Endothelial cell of umbilical vein (primary cell): ENCODE measurements around the gene AQP7. TPM values are rescaled to one million over a fixed set of nuclear protein-coding genes. Genes with fewer than 3 reads are reported as not detected.

Source experiments
- BruUV-seq: library from RNA; stranded (reverse); fragments of 400-500 nt; replicated peaks from 2 replicates; lab custom pipeline; 2021; lab: Mats Ljungman, UMichigan
- CTCF ChIA-PET: fragments of 300-600, 350-600 bp; sonication (Branson Sonifier 250); formaldehyde crosslinking; loops from one replicate; lab custom pipeline; 2021; ENCODE audit warnings: antibody characterized with exemption, inconsistent platforms; lab: Charles Lee
- POLR2A ChIA-PET: fragments of 300-600, 350-600 bp; sonication (Branson Sonifier 250); formaldehyde crosslinking; loops from one replicate; lab custom pipeline; 2021; ENCODE audit warnings: antibody characterized with exemption, inconsistent platforms; lab: Charles Lee
- DNase-seq: peaks from one replicate; pipeline ENCODE4 v3.0.0-alpha.2; 2011; ENCODE audit warnings: low read depth, low spot score
- FAIRE-seq: peaks from 2 replicates; lab custom pipeline; 2011; peaks lifted over from hg19 to GRCh38; lab: Jason Lieb, UNC
- H2AFZ ChIP-seq: 2 replicates; pipeline ENCODE4 v1.6.0; 2012; ENCODE audit warnings: low read depth, low read length, control low read depth, inconsistent platforms
- H3K27ac ChIP-seq: 2 replicates; pipeline ENCODE4 v1.5.1; 2011; ENCODE audit warnings: low read depth, mild to moderate bottlenecking, control low read depth, low read length, moderate library complexity; ENCODE audit not compliant: insufficient read depth
- H3K27me3 ChIP-seq, 2 experiments: 2 replicates each; pipeline versions ENCODE4 v1.6.0 to v1.6.1; 2011; ENCODE audit warnings: low read length in 2 of 2, mixed read lengths in 1 of 2; ENCODE audit not compliant: control insufficient read depth in 2 of 2, insufficient read depth in 2 of 2
- H3K36me3 ChIP-seq, 2 experiments: 2 replicates in 1 of 2; 3 replicates in 1 of 2; pipeline ENCODE4 v1.5.1; 2011; ENCODE audit warnings: low read length in 2 of 2, mild to moderate bottlenecking in 1 of 2, moderate library complexity in 1 of 2; ENCODE audit not compliant: control insufficient read depth in 2 of 2, insufficient read depth in 2 of 2; ENCODE audit errors: extremely low read depth in 1 of 2
- H3K4me1 ChIP-seq: 3 replicates; pipeline ENCODE4 v1.5.1; 2011; ENCODE audit warnings: mild to moderate bottlenecking, low read length; ENCODE audit not compliant: control insufficient read depth, insufficient read depth; ENCODE audit errors: extremely low read depth
- H3K4me2 ChIP-seq: 2 replicates; pipeline ENCODE4 v1.6.1; 2011; ENCODE audit warnings: low read length, control low read depth, mixed read lengths; ENCODE audit not compliant: insufficient read depth
- H3K4me3 ChIP-seq, 3 experiments: fragments of 200-600 bp in 1 of 3; sonication (generic), shearing (Covaris generic) in 1 of 3; replicated peaks in 1 of 3; 2 replicates each; pipeline ENCODE4 v1.5.1; 2011 to 2016; ENCODE audit warnings: control low read depth in 3 of 3, low read length in 3 of 3, mild to moderate bottlenecking in 2 of 3, inconsistent platforms in 1 of 3, low read depth in 1 of 3, moderate library complexity in 1 of 3; ENCODE audit not compliant: insufficient read depth in 1 of 3
- H3K79me2 ChIP-seq: 2 replicates; pipeline ENCODE4 v1.6.0; 2012; ENCODE audit warnings: low read length, inconsistent platforms; ENCODE audit not compliant: control insufficient read depth, insufficient read depth
- H3K9ac ChIP-seq: replicated peaks from 2 replicates; pipeline ENCODE3; 2011; ENCODE audit warnings: low read length, control low read depth; ENCODE audit not compliant: insufficient read depth; ENCODE audit errors: extremely low read depth
- H3K9me1 ChIP-seq: replicated peaks from 3 replicates; pipeline ENCODE4 v1.6.0; 2011; ENCODE audit warnings: mild to moderate bottlenecking, low read length; ENCODE audit not compliant: control insufficient read depth, insufficient read depth; ENCODE audit errors: extremely low read depth
- H3K9me3 ChIP-seq: replicated peaks from 2 replicates; pipeline ENCODE4 v1.5.1; 2012; ENCODE audit warnings: low read length, inconsistent platforms; ENCODE audit not compliant: control insufficient read depth, insufficient read depth
- H4K20me1 ChIP-seq: replicated peaks from 2 replicates; pipeline ENCODE3; 2011; ENCODE audit warnings: mild to moderate bottlenecking, low read length; ENCODE audit not compliant: control insufficient read depth, insufficient read depth; ENCODE audit errors: extremely low read depth
- CTCF ChIP-seq, 2 donors: IDR thresholded peaks; 1 replicate in 1 of 2; 2 replicates in 1 of 2; pipeline ENCODE4 v1.5.1; 2011; ENCODE audit warnings: low read length in 2 of 2, mild to moderate bottlenecking in 2 of 2, moderate library complexity in 2 of 2, control low read depth in 1 of 2, inconsistent platforms in 1 of 2, low read depth in 1 of 2; ENCODE audit not compliant: insufficient read depth in 1 of 2; ENCODE audit errors: extremely low read depth in 1 of 2
- EZH2 ChIP-seq: IDR thresholded peaks from 2 replicates; pipeline ENCODE4 v1.6.1; 2012; ENCODE audit warnings: borderline replicate concordance, low read depth, mild to moderate bottlenecking, moderate library complexity, low read length, inconsistent platforms; ENCODE audit not compliant: severe bottlenecking
- GATA2 ChIP-seq: IDR thresholded peaks from 2 replicates; pipeline ENCODE4 v1.7.0; 2011; ENCODE audit warnings: low read depth, mild to moderate bottlenecking, moderate library complexity, mixed read lengths, low read length; ENCODE audit not compliant: insufficient read length, insufficient read depth
- JUN ChIP-seq: IDR thresholded peaks from 2 replicates; pipeline ENCODE4 v1.6.1; 2011; ENCODE audit warnings: borderline replicate concordance, low read depth; ENCODE audit not compliant: insufficient read length, insufficient read depth
- MAX ChIP-seq: IDR thresholded peaks from 2 replicates; pipeline ENCODE4 v1.6.1; 2011; ENCODE audit not compliant: insufficient read depth, insufficient read length
- MYC ChIP-seq: IDR thresholded peaks from one replicate; pipeline ENCODE4 v1.6.1; 2011; ENCODE audit warnings: mild to moderate bottlenecking, low read depth, low read length
- POLR2AphosphoS5 ChIP-seq: IDR thresholded peaks from 2 replicates; pipeline ENCODE4 v1.6.1; 2012; ENCODE audit warnings: low read depth, mild to moderate bottlenecking, control low read depth, low read length, moderate library complexity; ENCODE audit not compliant: insufficient read depth
- dilution Hi-C: fragments of 300-500 bp; cut with MboI; formaldehyde crosslinking; loops from one replicate; pipeline ENCODE4 v1.15.0; 2019; ENCODE audit warnings: low sequenced_read_pairs; ENCODE audit not compliant: extremely low pct_ligation_motif_present
- intact Hi-C: fragments of 100-400 bp; cut with micrococcal nuclease; formaldehyde crosslinking; loops from one replicate; pipeline ENCODE4 v1.10.0; 2022
- polyA plus RNA-seq, 4 experiments: library from polyadenylated mRNA; depleted of rRNA in 3 of 4; stranded (reverse) in 3 of 4; unstranded in 1 of 4; fragments of >200 nt; gene quantifications; 2 replicates each; pipeline versions ENCODE4 v1.2.1 to v1.2.3, GENCODE V29; 2011 to 2012; ENCODE audit warnings: missing spikeins in 1 of 4
- total RNA-seq: library from RNA; stranded (reverse); gene quantifications from 2 replicates; pipeline ENCODE4 v1.2.3, GENCODE V29; 2021

Gene AQP7
- total and polyA plus RNA-seq, 2 donors (not counting 3 experiments of a cell fraction or from before 2014, with no cell fraction given), result 3.7 TPM; not detected in 1

GRCh38 chr9:33380390-33381094, 21.8 kb downstream of the AQP7 start:
- no peak for FAIRE-seq
- Histone ChIP-seq H3K79me2 (no peaks in the 10 kb centered on the region), H3K27ac (no peak overlapping the region), H3K36me3 (no peaks in the 10 kb centered on the region), H3K4me1 (no peaks in the 10 kb centered on the region), H3K27me3 (no peaks in the 10 kb centered on the region), H3K9me3 (no peaks in the 10 kb centered on the region), H4K20me1 (no peaks in the 10 kb centered on the region), H3K9me1 (no peaks in the 10 kb centered on the region), H2AFZ (no peak overlapping the region), H3K9ac (no peak overlapping the region), H3K4me2 (no peak overlapping the region), H3K4me3 (no peak overlapping the region)
- ChIA-PET CTCF (interaction anchor here (1.1 to 3.5 kb wide), 5 partner anchors 23 to 86 kb away, joined by 4 to 20 read pairs (median 8); partner anchors contain the start of gene AQP7), POLR2A (no interaction called here)
- dilution Hi-C loops, result no loop called here
- intact Hi-C loops, result no loop called here
- DNase-seq, result no peak
- BruUV-seq, result no TSS peak
- TF ChIP-seq GATA2 (no peak), JUN (no peak), EZH2 (no peak), MAX (no peak), POLR2AphosphoS5 (no peak), MYC (no peak), CTCF (IDR thresholded peaks at IDR 0.05; ENCODE audit: extremely low read depth in 1 of 2, insufficient read depth in 1 of 2, low read depth in 1 of 2, low read length in 2 of 2) (no peak)
